HG02885 (cell line): ENCODE results near the gene ICA1.
"Not testable (repeated sequence)": the region's sequence is repeated elsewhere in the genome, so short reads cannot be mapped to it uniquely, and the experiment has no call there.

Experiments used
- ATAC-seq: cut with Tn5 transposase; IDR thresholded peaks from one replicate; pipeline ENCODE4 v1.9.1; 2021; ENCODE audit warnings: mild to moderate bottlenecking; ENCODE audit not compliant: unreplicated experiment, poor library complexity

ICA1 gene

GRCh38 chr7:8112685-8113084 lies 149.3 kb downstream of the ICA1 start:
- no peak for ATAC-seq

GRCh38 chr7:8111282-8111960 lies 150.5 kb downstream of the ICA1 start:
- no peak for ATAC-seq

- ATAC-seq, result no peak
These were observed 152.6 kb downstream of the ICA1 start for GRCh38 chr7:8109196-8110022.

- no peak for ATAC-seq
These were observed 156.4 kb downstream of the ICA1 start for GRCh38 chr7:8105449-8106095.

- no peak for ATAC-seq
These were observed 158.7 kb downstream of the ICA1 start for GRCh38 chr7:8103282-8103681.

- ATAC-seq, result not testable (repeated sequence)
These were observed 160.7 kb downstream of the ICA1 start for GRCh38 chr7:8101292-8101691.

GRCh38 chr7:8094164-8095140 lies 167.5 kb downstream of the ICA1 start:
- no peak for ATAC-seq

GRCh38 chr7:8092140-8092539 lies 169.8 kb downstream of the ICA1 start:
- no peak for ATAC-seq

GRCh38 chr7:8089036-8089780 lies 172.8 kb downstream of the ICA1 start:
- ATAC-seq, result no peak

- ATAC-seq, result no peak
These were observed 175.7 kb downstream of the ICA1 start for GRCh38 chr7:8086239-8086638.

GRCh38 chr7:8085420-8085819 lies 176.5 kb downstream of the ICA1 start:
- ATAC-seq, result no peak

GRCh38 chr7:8084836-8085235 lies 177.1 kb downstream of the ICA1 start:
- ATAC-seq, result no peak

- ATAC-seq, result no peak
These were observed 179.2 kb downstream of the ICA1 start for GRCh38 chr7:8082762-8083161.

- ATAC-seq, result no peak
These were observed 183.5 kb downstream of the ICA1 start for GRCh38 chr7:8078418-8078817.

- ATAC-seq, result no peak
These were observed 191.4 kb downstream of the ICA1 start for GRCh38 chr7:8070451-8071180.

- no peak for ATAC-seq
These were observed 192.9 kb downstream of the ICA1 start for GRCh38 chr7:8068892-8069686.

- ATAC-seq, result no peak
These were observed 196.6 kb downstream of the ICA1 start for GRCh38 chr7:8065356-8065813.

- no peak for ATAC-seq
These were observed 197.1 kb downstream of the ICA1 start for GRCh38 chr7:8064828-8065227.
